Measurements from ENCODE around the gene FNIP2.
A peak's percentile ranks its signal among the peaks of the same experiment; 100 is the strongest.
"Not testable (repeated sequence)": the region's sequence is repeated elsewhere in the genome, so short reads cannot be mapped to it uniquely, and the experiment has no call there.

The FNIP2 gene

DNA sequence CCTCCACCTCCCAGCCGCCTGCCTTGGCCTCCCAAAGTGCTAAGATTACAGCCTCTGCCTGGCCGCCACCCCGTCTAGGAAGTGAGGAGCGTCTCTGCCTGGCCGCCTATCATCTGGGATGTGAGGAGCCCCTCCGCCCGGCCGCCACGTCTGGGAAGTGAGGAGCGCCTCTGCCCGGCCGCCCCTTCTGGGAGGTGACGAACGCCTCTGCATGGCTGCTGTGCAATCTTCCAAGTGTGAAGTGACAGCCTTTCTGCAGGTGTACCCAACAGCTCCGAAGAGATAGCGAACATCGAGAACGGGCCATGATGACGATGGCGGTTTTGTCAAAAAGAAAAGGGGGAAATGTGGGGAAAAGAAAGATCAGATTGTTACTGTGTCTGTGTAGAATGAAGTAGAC lies 9.3 kb upstream of the FNIP2 start:
- H3K4me3 ChIP-seq, H3K27ac ChIP-seq: not testable (repeated sequence)

DNA sequence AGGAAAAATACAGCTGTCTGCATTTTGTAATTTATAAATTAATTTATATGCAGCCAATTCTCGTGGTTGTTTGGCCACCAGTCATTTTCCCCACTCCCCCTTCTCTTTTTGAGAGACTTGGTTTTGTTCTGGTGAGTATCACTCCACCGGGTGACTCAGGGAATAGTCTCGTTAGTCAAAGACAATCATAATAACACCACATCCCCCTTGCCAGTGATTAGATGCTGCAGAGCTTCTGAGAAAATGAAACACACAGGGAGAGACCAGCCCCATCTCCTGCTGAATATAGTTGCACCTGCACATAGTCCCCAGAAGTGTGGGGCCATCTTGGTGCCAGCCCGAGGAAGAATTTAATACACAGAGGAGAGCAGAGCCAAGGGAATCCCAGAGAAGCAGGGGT lies 8.0 kb upstream of the FNIP2 start:
- Histone ChIP-seq H3K27ac (no peak overlapping the region), H3K4me3 (no peak overlapping the region)

DNA sequence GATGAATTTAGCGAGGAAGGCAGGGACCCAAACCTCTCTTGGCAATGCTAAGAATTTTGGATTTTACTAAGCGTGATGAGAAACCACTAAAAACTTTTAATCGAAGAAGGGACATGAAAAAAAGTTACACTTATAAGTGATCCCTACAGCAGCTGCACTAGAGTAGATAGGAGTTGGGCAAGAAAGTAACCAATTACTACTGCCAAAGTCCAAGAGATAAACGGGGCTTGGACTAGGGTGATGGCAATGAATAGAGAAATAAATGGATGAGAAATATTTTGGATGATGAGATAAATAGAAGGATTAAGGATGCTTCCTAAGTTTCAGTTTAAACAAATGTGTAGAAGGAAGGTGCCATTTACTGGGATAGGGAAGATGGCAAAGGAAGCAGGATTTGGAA lies 6.3 kb upstream of the FNIP2 start:
- H3K4me3 ChIP-seq, result no peak overlapping the region

DNA sequence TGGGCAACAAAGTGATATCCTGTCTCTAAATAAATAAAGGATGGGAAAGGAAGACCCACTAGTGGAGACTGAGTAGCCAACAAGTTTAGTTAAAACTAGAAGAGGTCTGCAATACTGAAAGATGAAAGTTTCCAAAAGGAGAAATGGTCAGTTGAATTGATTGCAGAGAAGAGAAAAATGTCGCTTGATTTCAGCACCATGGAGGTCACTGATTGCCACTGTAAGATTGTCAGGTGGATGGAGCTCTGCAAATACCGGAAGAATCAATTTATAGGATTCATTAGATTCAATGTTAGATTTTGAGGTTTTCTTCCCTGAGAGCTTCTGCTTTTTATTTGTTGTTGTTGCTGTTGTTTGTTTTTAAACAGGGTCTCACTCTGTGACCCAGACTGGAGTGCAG lies 5.4 kb upstream of the FNIP2 start:
- no peak overlapping the region for H3K27ac ChIP-seq

More for the DNA sequence above, 6.3 kb upstream of the FNIP2 start:
- no peak overlapping the region for H3K27ac ChIP-seq

DNA sequence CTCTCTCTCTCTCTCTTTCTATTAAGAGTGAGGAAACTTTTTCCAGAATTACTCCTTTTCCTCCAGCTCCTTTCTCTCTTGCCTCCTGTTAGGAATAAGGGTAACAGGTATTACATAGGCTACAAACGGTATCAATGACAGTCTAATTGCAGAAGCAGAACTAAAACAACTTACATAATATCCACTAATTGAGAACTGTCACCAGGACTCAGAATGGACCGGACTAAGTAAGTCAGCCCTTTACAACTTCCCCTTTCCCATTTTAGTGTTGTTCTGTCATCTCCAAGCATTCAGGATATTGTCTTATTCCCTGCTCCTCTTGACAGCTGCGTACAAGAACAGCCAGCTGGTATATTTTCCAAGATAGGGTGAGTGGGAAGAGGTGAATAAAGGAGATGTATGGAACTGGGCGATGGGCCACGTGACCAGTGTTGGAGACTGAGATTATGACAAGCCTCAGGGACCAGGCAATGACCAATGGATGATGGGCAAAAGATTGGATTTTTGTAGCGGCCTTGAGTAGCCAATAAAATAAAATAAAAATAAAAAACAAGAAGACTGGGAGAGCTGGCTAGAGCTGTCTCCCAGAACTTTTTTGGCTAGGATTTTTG lies 2.3 kb upstream of the FNIP2 start:
- Histone ChIP-seq H3K4me3 (no peak overlapping the region), H3K27ac (no peak overlapping the region)

More for the DNA sequence above, 5.4 kb upstream of the FNIP2 start:
- no peak overlapping the region for H3K4me3 ChIP-seq

DNA sequence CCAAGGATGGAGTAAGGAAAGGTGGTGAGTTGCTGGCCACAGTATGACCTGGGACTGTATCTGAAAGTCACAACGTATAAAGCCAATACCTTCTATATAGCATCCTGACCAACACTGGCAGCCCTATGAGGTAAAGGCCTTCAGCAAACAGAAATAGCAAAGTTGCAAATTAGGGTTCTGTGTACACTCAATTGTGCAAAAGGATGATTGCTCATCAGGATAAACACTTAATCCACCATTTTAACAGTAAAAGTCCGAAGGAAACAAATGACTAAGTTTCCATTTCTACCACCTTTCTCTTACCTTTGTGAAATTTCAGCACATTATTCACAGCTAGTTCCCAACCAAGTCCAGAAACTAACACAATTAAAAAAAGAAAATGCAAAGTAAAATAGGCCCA lies 1.4 kb upstream of the FNIP2 start:
- H3K4me3 ChIP-seq, result no peak overlapping the region
- H3K27ac ChIP-seq, result peak overlapping the region in 1 of 21 experiments; percentile 87

DNA sequence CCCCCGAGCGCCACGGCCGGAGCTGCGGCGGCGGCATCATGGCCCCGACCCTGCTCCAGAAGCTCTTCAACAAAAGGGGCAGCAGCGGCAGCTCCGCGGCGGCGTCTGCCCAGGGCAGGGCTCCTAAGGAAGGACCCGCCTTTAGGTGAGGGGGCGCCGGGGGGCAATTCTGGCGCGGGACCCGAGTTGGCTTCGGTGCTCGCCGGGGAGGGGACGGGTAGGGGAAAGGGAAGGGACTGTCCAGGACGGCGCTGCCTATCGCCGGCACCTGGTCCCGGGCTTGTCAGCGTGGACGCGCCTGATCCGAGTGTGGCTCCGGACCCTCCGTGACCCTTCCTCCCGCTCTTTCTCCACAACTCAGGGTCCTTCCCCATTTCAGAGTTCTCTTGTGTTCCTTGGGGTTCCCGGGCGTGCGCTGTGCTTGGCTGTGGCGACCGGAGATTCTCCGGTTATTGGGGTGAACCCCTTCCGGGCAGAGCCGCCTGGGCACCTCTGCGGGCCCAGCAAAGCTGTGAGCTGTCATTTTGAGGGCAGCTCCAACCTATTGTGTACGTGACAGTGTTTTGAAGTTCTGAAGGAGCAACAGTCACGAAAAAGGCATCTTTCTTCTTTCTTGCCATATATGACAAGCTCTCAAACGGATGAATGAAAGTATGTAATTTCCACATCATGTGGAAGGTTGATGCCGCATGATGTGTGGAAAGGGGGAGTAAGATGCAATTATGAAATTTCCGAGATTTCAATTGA lies 522 bp downstream of the FNIP2 start:
- Histone ChIP-seq H3K4me3 (peak overlapping the region; percentile 58 to 93 (median 83)), H3K27ac (peak overlapping the region; percentile 12 to 96 (median 87))

DNA sequence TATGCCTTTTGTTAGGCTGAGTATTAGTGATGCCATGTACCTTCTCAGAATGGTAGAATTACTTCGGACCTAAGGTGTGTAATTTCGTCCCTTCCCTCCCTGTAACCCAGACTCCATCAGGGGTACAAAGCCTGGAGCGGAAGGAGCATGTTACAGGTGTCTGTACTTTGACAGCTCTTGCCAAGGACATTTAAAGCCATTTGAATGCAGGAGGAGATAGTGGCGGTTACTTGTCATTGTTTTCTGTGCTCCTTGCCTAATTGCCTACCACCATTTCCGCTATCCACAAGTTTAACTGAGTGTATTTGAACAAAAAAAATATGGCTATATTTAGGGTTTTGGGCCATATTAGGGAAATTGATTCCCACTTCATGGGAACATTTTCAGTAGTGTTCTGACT lies 1.8 kb downstream of the FNIP2 start:
- peak overlapping the region in 1 of 21 experiments; percentile 2 for H3K27ac ChIP-seq
- H3K4me3 ChIP-seq, result peak overlapping the region in 1 of 7 experiments; percentile 85

DNA sequence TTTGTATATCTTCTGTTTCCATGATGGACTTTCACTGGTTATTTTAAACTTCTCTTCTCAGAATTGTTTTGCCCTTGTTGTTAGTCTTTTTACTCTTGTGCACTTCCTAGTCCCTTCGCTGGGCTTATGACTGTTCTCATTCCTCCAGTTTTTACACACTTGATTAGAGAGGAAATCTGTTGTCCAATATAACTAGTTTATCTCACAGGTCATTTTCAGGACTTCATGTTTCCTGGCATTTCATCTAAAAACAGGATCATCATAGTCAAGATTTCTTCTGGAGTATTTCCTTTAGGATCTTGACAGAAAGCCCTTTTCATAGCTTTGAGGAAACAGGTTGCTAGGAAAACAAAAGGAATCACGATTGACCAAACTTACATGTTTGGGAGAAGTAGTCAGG lies 3.0 kb downstream of the FNIP2 start:
- peak overlapping the region in 5 of 21 experiments; percentile 6 to 39 (median 19) for H3K27ac ChIP-seq
- no peak overlapping the region for H3K4me3 ChIP-seq

DNA sequence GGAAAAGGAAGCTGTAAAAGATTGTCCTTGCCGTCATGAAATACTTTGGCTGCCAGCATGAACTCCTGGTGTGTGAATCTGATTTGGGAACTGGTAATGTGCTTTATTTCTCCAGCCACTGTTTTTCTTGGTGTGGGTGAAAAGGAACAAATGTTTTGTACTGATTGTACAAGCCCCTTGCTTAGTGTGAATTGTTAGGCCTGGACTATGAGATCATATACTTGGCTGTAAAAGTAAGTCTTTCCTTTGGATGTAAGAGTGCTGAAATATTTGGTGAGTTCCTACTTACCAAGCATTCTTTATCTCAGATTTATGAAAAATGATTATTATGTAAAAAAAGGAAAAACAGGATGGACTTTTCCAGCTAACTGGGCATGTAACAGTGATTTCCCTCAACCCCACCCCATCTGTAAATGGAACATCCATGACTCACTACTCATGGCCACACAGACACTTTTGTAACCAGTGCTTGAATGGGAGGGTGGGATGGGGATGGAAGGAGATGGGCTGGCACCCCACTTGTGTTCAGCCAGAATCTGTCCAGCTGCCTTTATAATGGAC lies 6.3 kb downstream of the FNIP2 start:
- Histone ChIP-seq H3K4me3 (no peak overlapping the region), H3K27ac (peak overlapping the region in 10 of 21 experiments; percentile 4 to 73 (median 46))

DNA sequence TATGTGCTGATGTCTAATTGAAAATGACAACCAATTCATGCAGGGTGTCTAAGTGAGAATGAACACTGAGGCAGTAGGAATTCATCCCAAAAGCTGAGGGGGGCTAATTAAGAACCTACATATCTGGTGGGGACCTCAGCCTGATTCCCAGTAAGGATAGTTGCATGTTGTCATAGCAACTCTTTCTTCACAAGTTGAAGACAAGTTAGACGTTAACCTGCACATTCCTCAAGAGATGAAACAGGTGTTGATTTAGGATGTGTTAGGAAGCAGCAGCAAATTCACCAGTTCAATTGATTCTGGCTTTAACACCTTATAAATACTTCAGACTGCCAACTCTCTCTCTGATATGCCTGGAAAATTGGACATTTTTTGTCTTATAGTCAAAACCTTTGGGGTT lies 7.3 kb downstream of the FNIP2 start:
- Histone ChIP-seq H3K4me3 (no peak overlapping the region), H3K27ac (peak overlapping the region in 2 of 21 experiments; percentile 4 to 24)

DNA sequence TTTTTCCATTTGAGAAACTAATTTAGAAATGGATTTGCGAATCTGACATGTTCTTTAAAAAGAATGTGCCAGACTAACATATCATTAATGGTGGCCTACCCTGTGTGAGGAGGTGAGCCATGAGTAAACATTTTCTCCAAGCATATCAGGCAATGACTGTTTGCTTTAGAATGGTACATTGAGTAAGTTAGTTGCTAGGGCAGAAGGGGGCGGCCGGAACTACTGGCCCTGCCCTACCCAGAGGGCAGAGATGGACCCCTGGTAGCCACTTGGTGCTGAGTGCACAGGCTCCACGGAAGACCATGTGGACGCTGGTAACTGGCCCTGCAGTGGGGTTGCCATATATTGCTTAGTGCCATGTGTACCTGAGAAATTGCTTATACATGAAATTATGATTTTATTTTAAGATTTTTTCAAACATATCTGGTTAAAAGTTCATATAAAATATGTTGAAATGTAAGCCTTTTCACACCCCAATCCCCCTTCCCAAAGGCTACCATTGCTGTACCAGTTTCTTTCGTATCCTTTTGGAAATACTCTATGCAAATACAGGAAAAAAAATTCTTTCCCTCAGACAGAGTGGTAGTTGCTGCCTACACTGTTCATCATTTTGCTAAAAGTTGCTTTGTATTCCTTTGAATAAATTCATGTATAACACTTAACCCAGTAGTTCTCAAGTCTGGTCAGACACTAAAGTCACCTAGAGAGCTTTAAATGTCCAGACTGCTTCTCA lies 8.8 kb downstream of the FNIP2 start:
- Histone ChIP-seq H3K27ac (peak overlapping the region in 1 of 21 experiments; percentile 36), H3K4me3 (no peak overlapping the region)

DNA sequence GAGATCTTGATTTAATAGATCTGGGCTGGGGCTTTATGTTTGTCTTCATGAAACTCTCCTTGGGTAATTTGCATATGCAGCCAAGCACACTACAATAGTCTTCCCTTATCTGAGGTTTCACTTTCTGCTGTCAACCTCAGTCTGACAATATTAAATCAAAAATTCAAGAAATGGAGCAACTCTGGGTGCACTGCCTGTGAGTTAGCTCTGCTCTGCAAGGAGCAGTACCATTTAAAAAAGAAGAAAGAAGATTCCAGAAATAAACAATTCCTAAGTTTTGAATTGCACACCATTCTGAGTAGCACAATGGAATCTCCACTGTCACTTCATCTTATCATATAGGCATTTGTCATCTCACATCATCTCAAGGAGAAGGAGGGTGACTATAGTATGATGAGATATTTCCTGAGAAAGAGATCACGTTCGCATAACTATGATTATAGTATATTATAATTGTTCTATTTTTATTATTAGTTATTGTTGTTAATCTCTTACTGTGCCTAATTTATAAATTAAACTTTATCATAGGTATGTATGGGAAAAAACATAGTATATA lies 9.4 kb downstream of the FNIP2 start:
- no peak overlapping the region for H3K4me3 ChIP-seq

DNA sequence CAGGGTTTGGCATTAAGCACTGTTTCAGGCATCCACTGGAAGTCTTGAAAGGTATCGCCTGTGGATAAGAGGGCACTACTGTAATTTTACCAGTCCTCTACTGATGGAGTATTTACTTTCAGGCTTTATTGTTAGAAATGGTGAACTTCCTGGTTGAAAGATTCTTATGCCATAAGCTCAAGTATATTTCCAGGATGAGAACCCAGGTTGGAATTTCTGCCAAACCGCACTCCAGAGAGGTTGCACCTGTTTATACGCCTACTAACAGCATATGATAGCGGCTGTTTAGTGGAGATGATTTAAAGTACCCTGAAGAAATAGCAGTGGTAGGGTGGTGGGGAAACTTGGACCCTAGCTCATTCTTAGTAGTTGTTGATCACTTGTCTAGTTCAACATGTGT lies 9.9 kb downstream of the FNIP2 start:
- Histone ChIP-seq H3K27ac (no peak overlapping the region), H3K4me3 (no peak overlapping the region)

More for the DNA sequence above, 9.4 kb downstream of the FNIP2 start:
- peak overlapping the region in 1 of 21 experiments; percentile 36 for H3K27ac ChIP-seq

DNA sequence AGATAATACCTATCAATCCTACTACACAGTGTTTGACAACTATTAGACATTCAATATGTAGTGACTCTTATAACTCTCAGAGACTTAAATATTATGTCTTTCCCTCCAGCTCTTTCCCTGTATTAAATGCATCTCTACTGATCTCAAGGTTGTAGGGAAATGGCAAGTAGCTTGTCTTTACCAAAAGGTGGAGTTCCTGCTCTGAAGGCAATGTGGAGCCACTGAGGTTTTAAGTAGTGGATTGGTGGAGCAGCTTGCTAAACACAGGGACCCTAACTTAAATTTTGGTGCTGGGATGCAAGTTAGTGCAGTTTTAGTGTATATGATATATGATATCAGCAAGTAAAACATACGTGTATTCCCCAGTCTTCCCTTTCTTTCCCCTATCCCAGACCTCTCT lies 13.1 kb downstream of the FNIP2 start:
- Histone ChIP-seq H3K4me3 (no peak overlapping the region), H3K27ac (peak overlapping the region in 4 of 21 experiments; percentile 15 to 34 (median 26))

DNA sequence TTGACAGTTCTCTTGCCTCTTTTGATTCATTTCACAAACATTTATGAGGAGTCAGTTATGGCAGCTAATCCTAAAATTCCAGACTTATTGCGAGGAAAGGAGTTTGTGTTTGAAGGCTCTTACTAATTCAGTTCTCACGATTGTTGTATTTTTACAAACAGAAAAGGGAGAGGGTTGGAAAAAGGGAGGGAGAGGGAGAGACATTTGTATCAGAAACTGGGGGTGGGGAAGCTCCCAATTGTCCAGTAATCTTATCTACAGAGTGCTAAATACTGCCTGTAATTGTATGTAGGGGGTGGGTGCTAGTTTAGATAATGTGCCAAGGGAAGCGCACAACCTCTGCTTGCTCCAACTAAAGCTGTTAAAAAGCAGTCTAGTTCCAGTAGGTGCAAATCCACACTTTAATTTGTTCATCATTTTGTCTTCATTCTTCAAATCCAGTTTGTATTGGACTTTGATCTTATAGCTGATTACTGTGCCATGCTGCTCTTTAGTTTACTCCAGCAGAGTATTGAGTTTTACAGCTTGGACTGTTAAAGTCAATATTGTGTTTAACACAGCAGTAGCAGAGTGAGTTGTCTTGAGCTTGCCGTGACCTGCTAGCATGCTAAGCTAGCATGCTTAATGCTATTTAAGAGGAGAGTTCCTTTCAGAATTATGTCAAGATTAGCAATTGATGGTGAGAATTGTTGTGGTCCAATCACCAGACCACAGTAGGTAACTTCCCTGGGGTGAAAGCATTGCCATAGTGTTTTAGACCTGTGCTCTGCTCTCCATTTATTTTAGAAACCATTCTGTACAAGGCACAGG lies 13.9 kb downstream of the FNIP2 start:
- peak overlapping the region in 6 of 21 experiments; percentile 3 to 34 (median 25) for H3K27ac ChIP-seq
- H3K4me3 ChIP-seq, result no peak overlapping the region

DNA sequence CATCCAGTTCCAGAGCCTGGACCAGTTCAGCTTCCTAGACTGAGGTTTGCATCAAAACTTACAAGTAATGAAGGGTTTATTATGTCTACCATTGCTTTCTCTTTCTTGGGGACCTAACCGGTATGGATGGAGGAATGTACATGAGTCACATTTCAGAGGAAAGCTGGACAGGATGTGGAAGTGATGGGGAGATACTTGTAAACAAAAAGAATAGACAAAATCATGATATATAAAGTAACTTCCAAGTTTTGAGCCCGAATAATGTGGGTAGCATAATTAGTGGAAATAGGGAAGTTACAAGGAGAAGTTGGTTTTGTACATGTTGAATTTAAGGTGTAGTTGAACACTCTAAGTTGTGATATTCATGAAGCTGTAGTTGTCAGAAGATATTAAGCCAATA lies 15.0 kb downstream of the FNIP2 start:
- peak overlapping the region in 3 of 21 experiments; percentile 0 to 24 (median 3) for H3K27ac ChIP-seq

DNA sequence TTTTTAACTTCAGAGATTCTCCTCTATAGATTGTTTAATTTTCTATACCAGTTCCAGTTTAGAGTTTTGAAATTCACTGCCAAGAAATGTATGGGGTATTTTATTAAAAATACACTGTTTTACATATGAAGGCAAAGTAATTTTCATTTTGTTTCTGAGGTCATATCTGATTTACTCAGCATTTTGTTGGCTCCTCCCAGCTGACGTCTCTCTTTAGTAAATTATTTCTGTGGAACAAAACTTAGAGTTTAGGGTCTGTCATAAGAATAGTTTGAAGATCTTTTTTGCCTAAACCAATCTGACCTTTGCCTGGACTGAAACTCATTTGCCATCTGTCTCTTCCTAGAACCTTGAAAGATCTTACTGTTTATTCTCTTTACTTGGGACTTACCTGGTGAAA lies 16.9 kb downstream of the FNIP2 start:
- H3K27ac ChIP-seq, result no peak overlapping the region
- no peak overlapping the region for H3K4me3 ChIP-seq

More for the DNA sequence above, 15.0 kb downstream of the FNIP2 start:
- H3K4me3 ChIP-seq, result no peak overlapping the region

DNA sequence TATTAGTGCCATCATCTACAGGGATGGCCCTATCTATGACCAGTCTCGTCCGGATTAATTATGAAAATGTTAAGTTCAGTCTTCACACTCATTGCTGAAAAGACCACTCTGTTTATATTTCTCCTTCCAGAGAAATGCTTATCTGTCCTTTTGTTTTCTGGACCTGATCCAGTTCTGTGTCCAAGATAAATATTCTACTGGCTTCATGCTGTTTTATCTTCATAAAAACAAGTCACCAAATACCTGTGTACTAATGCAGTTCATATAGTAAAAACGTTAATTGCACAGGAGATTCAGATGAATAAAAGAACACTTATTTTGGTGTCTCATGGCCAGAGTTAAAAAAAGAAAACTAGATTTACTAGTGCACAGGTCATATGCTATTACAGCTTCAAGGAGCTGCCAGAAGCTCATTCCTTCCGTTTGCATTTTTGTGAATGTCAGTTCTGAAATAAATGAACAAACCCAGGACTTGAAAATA lies 17.3 kb downstream of the FNIP2 start:
- no peak overlapping the region for H3K4me3 ChIP-seq
- H3K27ac ChIP-seq, result peak overlapping the region in 1 of 21 experiments; percentile 13

Data from skin epidermis (tissue), 12 donors.